ENCODE measurements around the gene IL17RA.

Gene IL17RA

DNA sequence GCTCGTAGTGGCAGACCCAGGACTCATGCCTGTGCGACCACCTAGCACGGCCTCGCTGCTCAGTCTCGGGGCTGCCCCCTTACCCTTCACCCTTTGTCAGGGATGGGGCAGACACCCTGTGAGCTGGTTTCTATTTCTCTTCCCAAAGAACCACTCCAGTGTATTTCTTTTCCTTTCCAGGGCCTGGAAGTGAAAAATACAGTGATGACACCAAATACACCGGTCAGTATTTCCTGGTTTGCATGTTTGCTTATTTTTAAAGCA lies 22.7 kb downstream of the IL17RA start:
- no peak for FAIRE-seq

DNA sequence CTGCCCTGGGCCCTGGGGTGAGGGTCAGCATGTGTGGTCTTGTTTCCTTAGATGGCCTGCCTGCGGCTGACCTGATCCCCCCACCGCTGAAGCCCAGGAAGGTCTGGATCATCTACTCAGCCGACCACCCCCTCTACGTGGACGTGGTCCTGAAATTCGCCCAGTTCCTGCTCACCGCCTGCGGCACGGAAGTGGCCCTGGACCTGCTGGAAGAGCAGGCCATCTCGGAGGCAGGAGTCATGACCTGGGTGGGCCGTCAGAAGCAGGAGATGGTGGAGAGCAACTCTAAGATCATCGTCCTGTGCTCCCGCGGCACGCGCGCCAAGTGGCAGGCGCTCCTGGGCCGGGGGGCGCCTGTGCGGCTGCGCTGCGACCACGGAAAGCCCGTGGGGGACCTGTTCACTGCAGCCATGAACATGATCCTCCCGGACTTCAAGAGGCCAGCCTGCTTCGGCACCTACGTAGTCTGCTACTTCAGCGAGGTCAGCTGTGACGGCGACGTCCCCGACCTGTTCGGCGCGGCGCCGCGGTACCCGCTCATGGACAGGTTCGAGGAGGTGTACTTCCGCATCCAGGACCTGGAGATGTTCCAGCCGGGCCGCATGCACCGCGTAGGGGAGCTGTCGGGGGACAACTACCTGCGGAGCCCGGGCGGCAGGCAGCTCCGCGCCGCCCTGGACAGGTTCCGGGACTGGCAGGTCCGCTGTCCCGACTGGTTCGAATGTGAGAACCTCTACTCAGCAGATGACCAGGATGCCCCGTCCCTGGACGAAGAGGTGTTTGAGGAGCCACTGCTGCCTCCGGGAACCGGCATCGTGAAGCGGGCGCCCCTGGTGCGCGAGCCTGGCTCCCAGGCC lies 23.7 kb downstream of the IL17RA start:
- FAIRE-seq = no peak

GRCh38 chr22:17109113-17109865 lies 24.5 kb downstream of the IL17RA start:
- FAIRE-seq = no peak

DNA sequence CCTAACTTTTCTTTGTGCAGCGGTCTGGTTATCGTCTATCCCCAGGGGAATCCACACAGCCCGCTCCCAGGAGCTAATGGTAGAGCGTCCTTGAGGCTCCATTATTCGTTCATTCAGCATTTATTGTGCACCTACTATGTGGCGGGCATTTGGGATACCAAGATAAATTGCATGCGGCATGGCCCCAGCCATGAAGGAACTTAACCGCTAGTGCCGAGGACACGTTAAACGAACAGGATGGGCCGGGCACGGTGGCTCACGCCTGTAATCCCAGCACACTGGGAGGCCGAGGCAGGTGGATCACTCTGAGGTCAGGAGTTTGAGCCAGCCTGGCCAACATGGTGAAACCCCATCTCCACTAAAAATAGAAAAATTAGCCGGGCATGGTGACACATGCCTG lies 25.2 kb downstream of the IL17RA start:
- FAIRE-seq = no peak

- no peak for FAIRE-seq
Measured at GRCh38 chr22:17110791-17111550, 26.2 kb downstream of the IL17RA start.

GRCh38 chr22:17112491-17113042 lies 27.8 kb downstream of the IL17RA start:
- FAIRE-seq = no peak

DNA sequence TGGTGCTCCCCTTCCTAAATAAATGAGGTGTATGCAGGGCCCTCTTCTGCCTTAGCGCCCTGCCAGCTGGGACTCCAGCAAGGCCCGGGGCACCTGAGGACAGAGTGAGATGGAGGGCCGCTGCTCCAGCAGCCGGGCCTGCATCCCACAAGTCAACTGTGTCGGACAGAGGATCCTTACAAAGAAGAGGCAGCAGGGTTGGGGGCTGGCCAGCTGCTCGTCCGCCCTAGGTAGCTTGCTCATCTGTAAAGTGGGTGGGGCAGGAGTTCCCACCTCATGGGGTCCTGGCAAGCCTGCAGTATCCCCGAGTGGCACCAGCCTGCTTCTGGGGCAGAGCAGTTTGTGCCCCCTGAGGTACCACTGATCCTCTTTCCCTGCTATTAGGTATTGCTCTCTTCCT lies 28.8 kb downstream of the IL17RA start:
- no peak for FAIRE-seq

DNA sequence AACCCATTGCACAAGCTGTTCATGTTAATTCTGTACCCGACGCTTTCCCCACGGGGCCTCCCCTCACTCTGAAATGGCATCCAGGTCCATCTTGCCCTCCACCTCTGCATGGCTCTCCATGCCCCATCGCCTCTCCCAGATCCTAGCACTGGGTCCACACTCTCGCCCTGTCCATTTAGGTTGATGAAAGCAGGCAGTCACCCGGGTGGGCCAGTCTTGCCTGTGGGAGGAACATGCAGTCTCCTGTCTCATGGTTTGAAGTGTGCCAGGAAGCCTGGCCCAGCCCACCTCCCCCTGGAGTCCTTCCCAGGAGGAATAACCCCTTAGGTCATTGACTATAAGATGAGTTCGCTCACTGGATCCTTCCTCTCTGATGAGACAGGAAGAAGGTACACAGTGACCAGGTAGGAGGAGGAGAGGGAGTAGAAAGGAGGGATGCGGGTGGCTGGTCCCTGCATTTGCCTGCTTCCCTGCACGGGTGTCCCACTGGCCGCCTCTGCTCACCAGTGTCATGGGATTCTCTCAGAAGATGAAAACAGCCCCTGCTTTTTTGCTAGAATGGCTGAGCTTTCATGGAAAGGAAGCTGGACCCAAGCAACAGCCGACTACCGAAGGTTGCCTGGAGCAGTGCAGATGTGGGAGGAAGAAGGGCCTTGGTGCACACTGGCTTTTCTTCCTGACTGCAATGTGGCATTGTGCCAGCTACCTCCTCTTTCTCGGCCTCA lies 29.5 kb downstream of the IL17RA start:
- FAIRE-seq = no peak

DNA sequence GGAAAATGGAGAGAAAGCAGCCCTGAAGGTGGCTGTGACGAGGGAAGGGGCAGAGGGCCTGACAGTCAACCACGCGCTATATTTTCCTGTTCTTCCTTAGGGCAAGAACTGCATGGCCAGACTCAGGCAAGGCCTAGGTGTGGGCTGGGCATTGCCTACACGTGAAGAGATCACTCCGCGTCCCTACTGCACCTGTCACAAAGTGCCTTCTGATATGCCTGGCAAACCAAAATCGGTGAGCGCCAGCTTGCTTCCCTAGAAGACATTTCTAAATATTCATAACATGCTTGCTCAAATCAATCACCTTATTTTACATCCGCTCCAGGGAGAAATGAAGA lies 30.1 kb downstream of the IL17RA start:
- no peak for FAIRE-seq

DNA sequence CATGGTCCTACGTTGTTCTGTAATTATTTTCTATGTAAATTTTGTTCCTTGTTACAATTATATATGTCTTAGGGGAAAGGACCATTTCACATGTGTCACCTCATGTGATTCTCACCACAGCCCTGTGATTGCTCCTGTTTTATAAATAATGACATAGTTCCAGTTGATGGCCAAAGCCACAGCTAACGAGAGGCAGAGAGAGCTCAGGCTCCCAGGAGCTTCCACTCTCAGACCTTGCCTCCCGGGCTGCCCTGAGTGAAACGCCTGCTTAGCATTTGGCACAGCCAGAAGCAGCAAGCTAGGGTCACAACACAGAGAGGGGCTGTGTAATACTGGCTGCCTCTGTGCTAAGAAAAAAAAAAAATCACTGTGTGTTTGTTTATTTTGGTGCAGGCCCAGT lies 30.4 kb downstream of the IL17RA start:
- FAIRE-seq = no peak

DNA sequence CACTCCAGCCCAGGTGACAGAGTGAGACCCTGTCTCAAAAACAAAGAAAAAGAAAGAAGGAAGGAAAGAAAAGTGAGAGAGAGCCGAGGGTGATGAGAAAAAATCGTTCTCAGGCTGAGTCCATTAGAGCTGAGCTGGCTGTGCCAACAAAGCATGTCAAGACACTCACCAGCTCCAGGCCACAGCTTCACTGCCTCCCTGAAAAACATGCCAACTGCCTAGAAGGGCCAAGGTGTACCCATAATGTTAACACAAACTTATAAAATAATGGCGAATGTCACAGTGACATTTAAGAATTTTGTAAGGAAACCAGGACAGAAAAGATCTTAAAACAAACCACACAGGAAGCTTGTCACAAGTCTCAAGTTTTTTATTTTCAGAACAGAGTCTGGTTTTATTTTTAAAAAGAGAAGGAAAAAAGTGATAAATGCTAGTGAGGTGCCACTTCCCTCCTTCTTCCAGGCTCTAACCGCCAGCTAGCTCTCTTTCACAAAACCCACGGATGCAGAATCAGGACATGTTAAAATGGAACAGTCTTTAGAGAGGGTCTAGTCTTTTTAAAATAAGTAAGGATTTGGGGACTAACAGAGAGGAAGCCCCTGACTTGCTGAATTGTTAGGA lies 31.3 kb downstream of the IL17RA start:
- no peak for FAIRE-seq

GRCh38 chr22:17116572-17117330 lies 32.0 kb downstream of the IL17RA start:
- FAIRE-seq = no peak

GRCh38 chr22:17117400-17117799 lies 32.6 kb downstream of the IL17RA start:
- FAIRE-seq = no peak

DNA sequence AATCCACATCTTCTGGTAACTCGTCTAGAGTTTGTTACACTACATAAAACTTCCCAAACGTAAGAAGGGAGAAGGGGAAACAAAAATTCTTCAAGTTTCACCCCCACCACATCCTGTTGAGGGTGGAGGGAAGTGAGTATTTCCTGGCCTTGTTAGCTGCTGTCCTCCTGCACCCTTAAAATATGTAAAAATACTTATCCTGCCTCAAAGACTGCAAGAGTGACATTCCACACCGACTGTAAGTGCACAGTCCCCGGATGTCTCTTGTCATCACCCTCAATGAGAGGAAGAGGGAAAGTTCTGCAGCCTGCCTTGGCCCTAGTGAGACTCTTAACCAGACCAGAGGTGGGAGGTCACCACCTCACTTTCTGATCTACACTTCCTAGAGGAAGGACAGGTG lies 33.1 kb downstream of the IL17RA start:
- no peak for FAIRE-seq

DNA sequence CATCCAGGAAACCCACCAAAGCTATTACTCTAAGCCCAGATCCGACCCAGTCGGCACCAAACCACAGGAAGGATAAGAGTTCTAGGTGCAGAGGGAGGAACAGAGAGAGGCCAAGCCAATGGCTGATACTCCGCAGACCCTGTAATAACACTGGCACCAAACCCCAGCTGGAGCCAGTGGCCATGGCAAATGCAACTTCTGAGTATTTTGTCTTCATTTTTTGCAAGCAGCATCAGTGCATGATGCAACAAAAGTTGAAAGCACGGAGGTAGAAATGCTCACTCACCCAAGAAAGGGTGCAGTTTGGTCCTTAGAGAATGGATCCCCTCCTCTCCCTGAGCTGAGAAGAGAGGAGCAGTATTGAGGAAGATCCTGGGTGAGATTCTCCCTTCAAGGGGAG lies 33.5 kb downstream of the IL17RA start:
- no peak for FAIRE-seq

GRCh38 chr22:17119481-17120202 lies 34.8 kb downstream of the IL17RA start:
- no peak for FAIRE-seq

- no peak for FAIRE-seq
Measured at GRCh38 chr22:17120281-17120680, 35.5 kb downstream of the IL17RA start.

DNA sequence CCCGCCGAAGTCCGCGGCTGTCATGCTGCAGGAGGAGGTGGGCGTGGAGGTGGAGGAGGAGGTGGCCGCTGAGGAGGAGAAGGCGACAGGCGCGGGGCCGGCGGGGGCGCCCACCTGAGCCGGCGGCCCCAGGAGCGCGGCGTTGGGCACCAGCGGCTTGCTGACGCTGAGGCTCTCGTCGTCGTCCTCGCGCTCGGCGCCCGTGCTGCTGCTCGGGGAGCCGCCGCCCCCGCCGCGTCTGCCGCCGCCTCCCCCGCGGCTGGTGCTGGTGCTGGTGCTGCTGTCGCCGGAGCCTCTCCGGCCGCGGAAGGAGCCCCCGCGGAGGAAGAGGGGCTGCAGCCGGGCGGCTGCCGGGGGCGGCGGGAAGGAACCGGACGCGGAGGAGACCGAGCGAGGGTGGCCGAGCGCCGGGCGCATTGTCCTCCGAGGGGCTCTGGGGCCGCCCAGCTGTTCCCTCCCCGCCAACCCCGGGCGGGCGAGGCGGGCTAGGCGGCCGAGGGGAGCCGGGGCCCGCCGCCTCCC lies 36.0 kb downstream of the IL17RA start:
- FAIRE-seq = no peak

DNA sequence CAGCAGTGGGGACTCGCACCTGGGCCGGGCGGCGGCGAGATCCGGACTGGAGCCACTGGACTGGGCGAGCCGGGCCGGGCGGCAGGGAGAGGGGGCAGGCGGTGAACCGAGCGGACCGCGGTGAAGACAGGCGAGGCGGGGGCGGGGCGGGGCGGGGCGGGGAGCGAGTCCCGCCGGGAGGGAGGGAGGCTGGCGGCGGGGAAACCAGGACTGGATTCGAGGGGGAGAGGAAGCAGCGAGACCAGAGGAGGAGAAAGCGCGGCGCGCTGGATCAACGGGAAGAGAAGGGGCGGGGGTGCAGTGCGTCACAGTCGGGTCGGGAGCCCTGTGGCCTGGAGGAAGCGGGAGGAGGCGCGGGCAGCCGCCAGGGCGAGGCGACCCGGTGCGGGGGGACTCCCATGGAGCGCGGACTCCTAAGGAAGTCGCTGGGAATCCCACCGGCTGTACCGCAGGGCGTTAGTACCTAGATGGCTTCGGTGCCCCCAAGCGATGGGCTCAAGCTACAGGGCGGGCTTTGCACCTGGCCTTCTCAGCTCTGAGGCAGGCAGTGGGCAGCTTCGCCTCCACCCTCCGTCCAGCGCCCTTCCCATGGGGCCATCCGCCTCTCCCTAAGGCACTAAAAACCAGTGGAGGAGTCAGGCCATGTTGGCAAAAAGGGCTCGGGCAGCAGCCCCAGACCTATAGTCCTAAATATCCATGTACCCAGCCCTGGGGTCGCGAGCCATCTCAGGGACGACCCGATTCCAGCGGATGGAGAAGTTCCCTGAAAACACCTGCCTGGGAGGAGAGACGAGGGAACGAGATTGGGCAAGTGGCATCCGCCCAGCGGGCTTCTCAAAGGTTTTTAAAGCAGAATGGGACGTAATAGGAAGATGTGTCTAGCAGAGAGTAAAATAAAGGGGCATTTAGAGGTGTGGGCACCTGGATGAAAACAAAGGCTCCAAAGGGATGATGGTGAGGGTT lies 36.7 kb downstream of the IL17RA start, which contains the start of gene TMEM121B:
Gene TMEM121B (minus strand): TSS at position 128 of the 963 bp plus-strand sequence. CDS start 233 bp downstream, outside the sequence.
- no peak for FAIRE-seq

All from endometrium (tissue), 2 donors.